ENCODE measurements around the gene CFAP410.

DNA sequence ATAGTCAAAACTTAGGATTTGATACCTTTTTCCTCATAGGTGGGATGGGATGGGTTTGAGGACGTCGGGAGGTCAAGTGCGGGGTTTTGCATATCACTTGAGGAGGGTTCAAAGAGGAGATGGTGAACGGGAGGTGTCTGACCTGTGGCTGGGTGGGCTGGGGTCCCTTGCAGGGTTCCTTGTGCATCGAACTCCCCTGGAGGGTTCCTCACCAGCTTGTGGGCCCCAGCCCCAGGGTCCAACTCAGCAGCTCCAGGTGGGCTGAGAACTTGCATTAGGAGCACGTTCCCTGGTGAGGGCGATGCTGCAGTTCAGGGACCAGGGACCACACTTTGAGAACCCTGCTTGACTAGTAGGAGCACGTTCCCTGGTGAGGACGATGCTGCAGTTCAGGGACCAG is 37.4 kb upstream of the CFAP410 start:
- TF ChIP-seq EZH2 (IDR thresholded peaks at IDR 0.05; ENCODE audit: insufficient read depth, poor library complexity, severe bottlenecking), result no peak
- no peak for TF ChIP-seq EZH2phosphoT487 (IDR thresholded peaks at IDR 0.05; ENCODE audit: insufficient read depth, low read depth)
